ENCODE results near the gene GAS1. TPM values are rescaled to one million over a fixed set of nuclear protein-coding genes. Genes with fewer than 3 reads are reported as not detected.
A peak's percentile ranks its signal among the peaks of the same experiment; 100 is the strongest.

GAS1 gene
- polyA plus RNA-seq, 1 donor (not counting 4 experiments of a cell fraction or from before 2014, with no cell fraction given) = 0.75 TPM

DNA sequence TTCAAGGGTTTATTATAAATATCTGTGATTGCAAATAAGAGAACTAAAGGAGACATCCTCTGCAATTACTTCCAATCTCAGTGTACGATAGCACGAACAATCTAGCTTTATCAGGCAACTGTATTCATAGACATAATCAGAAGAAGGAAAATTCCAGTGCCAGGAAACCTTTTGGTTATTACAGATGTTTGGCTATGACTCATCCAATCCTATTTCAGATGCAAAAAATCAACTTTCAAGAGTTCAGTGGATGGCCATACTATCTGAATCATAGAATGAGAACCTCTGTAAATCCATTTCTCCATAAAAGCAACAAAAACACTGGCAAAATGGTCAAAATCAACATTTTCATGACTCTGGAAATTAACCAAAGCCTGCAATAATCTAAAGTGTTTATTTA, 37.9 kb downstream of the GAS1 start:
- Histone ChIP-seq H3K79me2 (ENCODE audit: control insufficient read depth, insufficient read depth, low read length) (no peaks in the 10 kb centered on the region), H3K9ac (ENCODE audit: control insufficient read depth, extremely low read depth, insufficient read depth, low read length) (no peak overlapping the region), H4K20me1 (ENCODE audit: control insufficient read depth, extremely low read depth, insufficient read depth, low read length) (no peaks in the 10 kb centered on the region), H3K4me3 (ENCODE audit: control insufficient read depth in 2 of 3, extremely low read depth in 1 of 3, insufficient read depth in 2 of 3, low read depth in 1 of 3, low read length in 3 of 3) (no peak overlapping the region), H3K4me2 (ENCODE audit: control insufficient read depth, extremely low read depth, insufficient read depth, low read depth, low read length) (no peak overlapping the region), H3K9me1 (ENCODE audit: control insufficient read depth, extremely low read depth, insufficient read depth, low read length) (no peaks in the 10 kb centered on the region), H3K36me3 (ENCODE audit: control insufficient read depth in 2 of 2, extremely low read depth in 1 of 2, insufficient read depth in 2 of 2, low read length in 2 of 2) (no peaks in the 10 kb centered on the region), H3K4me1 (ENCODE audit: control insufficient read depth, extremely low read depth, insufficient read depth, low read length) (no peaks in the 10 kb centered on the region), H3K9me3 (ENCODE audit: control insufficient read depth, low read depth, low read length) (no peaks in the 10 kb centered on the region), H2AFZ (ENCODE audit: control insufficient read depth, low read length) (no peak overlapping the region), H3K27me3 (ENCODE audit: control insufficient read depth, extremely low read depth, insufficient read depth, low read length) (no peaks in the 10 kb centered on the region), H3K27ac (ENCODE audit: control insufficient read depth, insufficient read depth, low read length) (no peak overlapping the region)
- dilution Hi-C loops (cut with MboI; ENCODE audit: extremely low pct_ligation_motif_present, low sequenced_read_pairs) = no loop called here
- TF ChIP-seq, protein P1, sequence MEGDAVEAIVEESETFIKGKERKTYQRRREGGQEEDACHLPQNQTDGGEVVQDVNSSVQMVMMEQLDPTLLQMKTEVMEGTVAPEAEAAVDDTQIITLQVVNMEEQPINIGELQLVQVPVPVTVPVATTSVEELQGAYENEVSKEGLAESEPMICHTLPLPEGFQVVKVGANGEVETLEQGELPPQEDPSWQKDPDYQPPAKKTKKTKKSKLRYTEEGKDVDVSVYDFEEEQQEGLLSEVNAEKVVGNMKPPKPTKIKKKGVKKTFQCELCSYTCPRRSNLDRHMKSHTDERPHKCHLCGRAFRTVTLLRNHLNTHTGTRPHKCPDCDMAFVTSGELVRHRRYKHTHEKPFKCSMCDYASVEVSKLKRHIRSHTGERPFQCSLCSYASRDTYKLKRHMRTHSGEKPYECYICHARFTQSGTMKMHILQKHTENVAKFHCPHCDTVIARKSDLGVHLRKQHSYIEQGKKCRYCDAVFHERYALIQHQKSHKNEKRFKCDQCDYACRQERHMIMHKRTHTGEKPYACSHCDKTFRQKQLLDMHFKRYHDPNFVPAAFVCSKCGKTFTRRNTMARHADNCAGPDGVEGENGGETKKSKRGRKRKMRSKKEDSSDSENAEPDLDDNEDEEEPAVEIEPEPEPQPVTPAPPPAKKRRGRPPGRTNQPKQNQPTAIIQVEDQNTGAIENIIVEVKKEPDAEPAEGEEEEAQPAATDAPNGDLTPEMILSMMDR (optimal IDR thresholded peaks at IDR 0.05 in 1 of 3, IDR thresholded peaks at IDR 0.05 in 1 of 3, conservative IDR thresholded peaks at IDR 0.05 in 1 of 3; ENCODE audit: extremely low read depth in 1 of 3, insufficient read depth in 2 of 3, low read length in 3 of 3) = no peak
- no peak for TF ChIP-seq EZH2 (IDR thresholded peaks at IDR 0.05; ENCODE audit: low read length)
- FAIRE-seq (peak; percentile 56), DNase-seq (ENCODE audit: low read depth, low spot score) (no peak)

DNA sequence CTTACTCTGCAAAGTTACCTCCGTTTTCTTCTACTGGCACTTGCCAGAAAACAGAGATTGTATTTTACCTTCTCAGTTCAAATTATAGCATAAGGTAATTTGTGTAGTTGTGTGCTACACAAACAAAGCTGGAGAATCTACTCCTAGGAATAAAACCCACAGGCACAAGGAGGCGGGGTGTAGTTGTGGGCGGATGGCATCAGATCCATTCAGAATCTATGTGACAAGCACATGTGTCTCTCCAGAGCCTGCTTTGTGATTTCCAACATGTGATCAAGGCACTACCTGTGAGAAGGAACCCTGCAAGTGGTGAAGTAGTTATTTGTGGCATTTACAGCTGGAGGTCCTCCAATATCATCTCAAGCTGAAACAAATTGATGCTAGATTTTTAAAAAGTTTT, 39.0 kb downstream of the GAS1 start:
- Histone ChIP-seq H3K9me1 (ENCODE audit: control insufficient read depth, extremely low read depth, insufficient read depth, low read length) (no peaks in the 10 kb centered on the region), H3K4me2 (ENCODE audit: control insufficient read depth, extremely low read depth, insufficient read depth, low read depth, low read length) (no peak overlapping the region), H3K9ac (ENCODE audit: control insufficient read depth, extremely low read depth, insufficient read depth, low read length) (no peak overlapping the region), H3K27me3 (ENCODE audit: control insufficient read depth, extremely low read depth, insufficient read depth, low read length) (no peaks in the 10 kb centered on the region), H3K9me3 (ENCODE audit: control insufficient read depth, low read depth, low read length) (no peaks in the 10 kb centered on the region), H3K36me3 (ENCODE audit: control insufficient read depth in 2 of 2, extremely low read depth in 1 of 2, insufficient read depth in 2 of 2, low read length in 2 of 2) (no peaks in the 10 kb centered on the region), H2AFZ (ENCODE audit: control insufficient read depth, low read length) (no peak overlapping the region), H3K79me2 (ENCODE audit: control insufficient read depth, insufficient read depth, low read length) (no peaks in the 10 kb centered on the region), H3K4me1 (ENCODE audit: control insufficient read depth, extremely low read depth, insufficient read depth, low read length) (no peaks in the 10 kb centered on the region), H4K20me1 (ENCODE audit: control insufficient read depth, extremely low read depth, insufficient read depth, low read length) (no peaks in the 10 kb centered on the region), H3K27ac (ENCODE audit: control insufficient read depth, insufficient read depth, low read length) (no peak overlapping the region), H3K4me3 (ENCODE audit: control insufficient read depth in 2 of 3, extremely low read depth in 1 of 3, insufficient read depth in 2 of 3, low read depth in 1 of 3, low read length in 3 of 3) (no peak overlapping the region)
- FAIRE-seq = no peak
- TF ChIP-seq, protein P1 (optimal IDR thresholded peaks at IDR 0.05 in 1 of 3, IDR thresholded peaks at IDR 0.05 in 1 of 3, conservative IDR thresholded peaks at IDR 0.05 in 1 of 3; ENCODE audit: extremely low read depth in 1 of 3, insufficient read depth in 2 of 3, low read length in 3 of 3) = no peak
- no peak for TF ChIP-seq EZH2 (IDR thresholded peaks at IDR 0.05; ENCODE audit: low read length)
- DNase-seq (ENCODE audit: low read depth, low spot score) = no peak
- dilution Hi-C loops (cut with MboI; ENCODE audit: extremely low pct_ligation_motif_present, low sequenced_read_pairs) = no loop called here
